Germinal center (tissue), 1 donor: ENCODE measurements around the gene MYORG.

ENCODE experiments used
- DNase-seq: peaks from one replicate; pipeline ENCODE4 v3.0.0; 2012; ENCODE audit warnings: mixed read lengths, low spot score

MYORG gene

GRCh38 chr9:34384368-34385165 lies 7.9 kb upstream of the MYORG start:
- DNase-seq = no peak

- DNase-seq = no peak
These were observed 7.2 kb upstream of the MYORG start for GRCh38 chr9:34383904-34384303.

- no peak for DNase-seq
These were observed 6.2 kb upstream of the MYORG start for GRCh38 chr9:34382879-34383278.

GRCh38 chr9:34382054-34382453 lies 5.4 kb upstream of the MYORG start:
- no peak for DNase-seq

- DNase-seq = no peak
These were observed 4.6 kb upstream of the MYORG start for GRCh38 chr9:34381323-34381722.

GRCh38 chr9:34380511-34381315 lies 4.0 kb upstream of the MYORG start:
- peak; percentile 96 for DNase-seq

GRCh38 chr9:34380034-34380510 lies 3.4 kb upstream of the MYORG start:
- DNase-seq = peak; percentile 21

GRCh38 chr9:34379334-34380033 lies 2.8 kb upstream of the MYORG start:
- peak; percentile 89 for DNase-seq

GRCh38 chr9:34378376-34379060 lies 1.8 kb upstream of the MYORG start:
- no peak for DNase-seq

GRCh38 chr9:34377404-34377746 lies 677 bp upstream of the MYORG start:
- no peak for DNase-seq

- DNase-seq = peak; percentile 74
These were observed 650 bp downstream of the MYORG start for GRCh38 chr9:34375901-34376595.

GRCh38 chr9:34374905-34375552 lies 1.7 kb downstream of the MYORG start:
- DNase-seq = no peak

GRCh38 chr9:34374339-34374738 lies 2.4 kb downstream of the MYORG start:
- DNase-seq = no peak

- DNase-seq = no peak
These were observed 2.9 kb downstream of the MYORG start for GRCh38 chr9:34373749-34374148.

- no peak for DNase-seq
These were observed 4.2 kb downstream of the MYORG start for GRCh38 chr9:34372467-34373011.

GRCh38 chr9:34371886-34372466 lies 4.7 kb downstream of the MYORG start:
- no peak for DNase-seq

- DNase-seq = peak; percentile 22
These were observed 5.5 kb downstream of the MYORG start for GRCh38 chr9:34370970-34371880.

GRCh38 chr9:34370335-34370969 lies 6.2 kb downstream of the MYORG start:
- DNase-seq = no peak

GRCh38 chr9:34369636-34370035 lies 7.1 kb downstream of the MYORG start:
- no peak for DNase-seq
